HG03196 (cell line): ENCODE results near the gene DIDO1.
"Not testable (repeated sequence)": the region's sequence is repeated elsewhere in the genome, so short reads cannot be mapped to it uniquely, and the experiment has no call there.

Source experiments
- ATAC-seq: cut with Tn5 transposase; IDR thresholded peaks from one replicate; pipeline ENCODE4 v1.9.1; 2021; ENCODE audit not compliant: unreplicated experiment

Gene DIDO1

GRCh38 chr20:62858058-62858830 is 68.1 kb downstream of the DIDO1 start:
- no peak for ATAC-seq

- no peak for ATAC-seq
Measured at GRCh38 chr20:62856931-62857619, 69.2 kb downstream of the DIDO1 start.

- no peak for ATAC-seq
Measured at GRCh38 chr20:62855120-62855519, 71.2 kb downstream of the DIDO1 start.

- ATAC-seq, result no peak
Measured at GRCh38 chr20:62854121-62854520, 72.2 kb downstream of the DIDO1 start.

GRCh38 chr20:62853304-62853703 is 73.0 kb downstream of the DIDO1 start:
- not testable (repeated sequence) for ATAC-seq

- no peak for ATAC-seq
Measured at GRCh38 chr20:62852841-62853240, 73.5 kb downstream of the DIDO1 start.

- no peak for ATAC-seq
Measured at GRCh38 chr20:62852196-62852595, 74.1 kb downstream of the DIDO1 start.

- ATAC-seq, result no peak
Measured at GRCh38 chr20:62850333-62850974, 75.9 kb downstream of the DIDO1 start.

- no peak for ATAC-seq
Measured at GRCh38 chr20:62849431-62849830, 76.9 kb downstream of the DIDO1 start.

- not testable (repeated sequence) for ATAC-seq
Measured at GRCh38 chr20:62848917-62849316, 77.4 kb downstream of the DIDO1 start.

- ATAC-seq, result no peak
Measured at GRCh38 chr20:62846166-62846890, 80.0 kb downstream of the DIDO1 start.

- no peak for ATAC-seq
Measured at GRCh38 chr20:62845416-62846160, 80.7 kb downstream of the DIDO1 start.

- no peak for ATAC-seq
Measured at GRCh38 chr20:62844182-62844581, 82.1 kb downstream of the DIDO1 start.

- no peak for ATAC-seq
Measured at GRCh38 chr20:62843656-62844055, 82.6 kb downstream of the DIDO1 start.

- no peak for ATAC-seq
Measured at GRCh38 chr20:62841705-62842212, 84.5 kb downstream of the DIDO1 start.

- no peak for ATAC-seq
Measured at GRCh38 chr20:62840244-62841197, 85.8 kb downstream of the DIDO1 start.

GRCh38 chr20:62839816-62840215 is 86.5 kb downstream of the DIDO1 start:
- ATAC-seq, result no peak

- ATAC-seq, result no peak
Measured at GRCh38 chr20:62839261-62839660, 87.0 kb downstream of the DIDO1 start.
